HUES6 (cell line): ENCODE results near the gene TPK1.
"Not testable (repeated sequence)": the region's sequence is repeated elsewhere in the genome, so short reads cannot be mapped to it uniquely, and the experiment has no call there.

Source experiments
- H3K27ac ChIP-seq: 2 replicates; pipeline ENCODE4 v1.7.0; 2013; ENCODE audit warnings: low read depth, mild to moderate bottlenecking, low read length, inconsistent platforms
- H3K27me3 ChIP-seq: 2 replicates; pipeline ENCODE4 v1.6.1; 2013; ENCODE audit warnings: low read length; ENCODE audit not compliant: control insufficient read depth, insufficient read depth
- H3K36me3 ChIP-seq: 2 replicates; pipeline ENCODE4 v1.6.1; 2013; ENCODE audit warnings: low read length; ENCODE audit not compliant: control insufficient read depth, insufficient read depth
- H3K4me1 ChIP-seq: 2 replicates; pipeline ENCODE4 v1.6.1; 2013; ENCODE audit warnings: low read length; ENCODE audit not compliant: control insufficient read depth, insufficient read depth
- H3K4me3 ChIP-seq: 2 replicates; pipeline ENCODE4 v1.5.1; 2013; ENCODE audit warnings: low read depth, low read length
- H3K9ac ChIP-seq: one replicate; pipeline ENCODE4 v1.6.1; 2013; ENCODE audit warnings: mild to moderate bottlenecking, low read length
- H3K9me3 ChIP-seq: 2 replicates; pipeline ENCODE4 v1.6.1; 2013; ENCODE audit warnings: low read depth, low read length; ENCODE audit not compliant: control insufficient read depth, insufficient read depth

TPK1 gene

GRCh38 chr7:144824360-144824759 is 11.5 kb downstream of the TPK1 start:
- Histone ChIP-seq H3K4me3 (no peak overlapping the region), H3K27ac (no peak overlapping the region), H3K27me3 (no peaks in the 10 kb centered on the region), H3K9ac (no peak overlapping the region), H3K36me3 (no peaks in the 10 kb centered on the region), H3K9me3 (no peaks in the 10 kb centered on the region), H3K4me1 (no peaks in the 10 kb centered on the region)

- Histone ChIP-seq H3K27me3 (no peaks in the 10 kb centered on the region), H3K9me3 (no peaks in the 10 kb centered on the region), H3K4me1 (no peaks in the 10 kb centered on the region), H3K9ac (no peak overlapping the region), H3K4me3 (no peak overlapping the region), H3K36me3 (no peaks in the 10 kb centered on the region), H3K27ac (no peak overlapping the region)
Observed at GRCh38 chr7:144822223-144822622, 13.6 kb downstream of the TPK1 start.

DNA sequence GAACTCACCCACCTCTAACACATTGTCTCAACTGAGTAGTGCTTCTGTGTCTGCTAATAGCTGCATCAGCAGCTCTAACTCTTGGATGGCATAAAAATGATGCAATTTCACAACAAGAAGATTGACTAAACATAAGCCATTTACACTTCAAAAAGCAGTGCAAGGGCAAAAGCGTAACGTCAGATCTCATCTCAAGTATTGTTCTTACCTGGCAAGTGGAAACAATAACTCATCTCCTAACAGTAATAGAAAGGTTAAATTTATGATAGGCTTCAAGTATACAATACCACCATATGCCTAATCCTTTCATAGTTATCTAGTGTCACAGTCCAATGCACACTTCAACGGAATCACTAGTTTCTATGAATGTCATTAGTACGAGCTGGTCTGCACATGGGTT is 14.8 kb downstream of the TPK1 start:
- H3K4me1 ChIP-seq: no peaks in the 10 kb centered on the region
- H3K27me3 ChIP-seq: no peaks in the 10 kb centered on the region
- H3K4me3 ChIP-seq: no peak overlapping the region
- no peak overlapping the region for H3K27ac ChIP-seq
- H3K9ac ChIP-seq: no peak overlapping the region
- H3K9me3 ChIP-seq: no peaks in the 10 kb centered on the region
- no peaks in the 10 kb centered on the region for H3K36me3 ChIP-seq

- Histone ChIP-seq H3K4me3 (no peak overlapping the region), H3K9me3 (no peaks in the 10 kb centered on the region), H3K9ac (no peak overlapping the region), H3K27me3 (no peaks in the 10 kb centered on the region), H3K4me1 (no peaks in the 10 kb centered on the region), H3K36me3 (no peaks in the 10 kb centered on the region), H3K27ac (no peak overlapping the region)
Observed at GRCh38 chr7:144820552-144820951, 15.3 kb downstream of the TPK1 start.

DNA sequence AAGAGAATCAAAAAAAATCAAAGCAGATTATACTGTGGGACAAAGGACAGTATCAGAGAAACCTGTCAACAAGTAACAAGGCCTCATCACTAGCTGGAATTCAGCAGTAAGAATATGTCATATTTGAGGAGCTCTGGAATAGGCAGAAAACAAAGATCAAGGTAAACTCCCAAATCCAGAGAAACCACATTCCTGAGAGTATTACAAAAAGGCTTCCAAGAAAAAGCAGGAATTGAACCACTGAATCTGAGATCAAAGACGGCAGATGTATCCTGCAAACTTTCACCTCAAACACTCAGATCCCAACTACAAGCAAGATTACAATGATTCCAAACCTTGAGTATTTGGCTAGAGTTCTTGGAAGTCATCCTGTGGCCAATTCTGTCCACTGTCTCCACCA is 16.3 kb downstream of the TPK1 start:
- Histone ChIP-seq H3K9ac (no peak overlapping the region), H3K4me3 (no peak overlapping the region), H3K4me1 (no peaks in the 10 kb centered on the region), H3K9me3 (no peaks in the 10 kb centered on the region), H3K27me3 (no peaks in the 10 kb centered on the region), H3K27ac (no peak overlapping the region), H3K36me3 (no peaks in the 10 kb centered on the region)

DNA sequence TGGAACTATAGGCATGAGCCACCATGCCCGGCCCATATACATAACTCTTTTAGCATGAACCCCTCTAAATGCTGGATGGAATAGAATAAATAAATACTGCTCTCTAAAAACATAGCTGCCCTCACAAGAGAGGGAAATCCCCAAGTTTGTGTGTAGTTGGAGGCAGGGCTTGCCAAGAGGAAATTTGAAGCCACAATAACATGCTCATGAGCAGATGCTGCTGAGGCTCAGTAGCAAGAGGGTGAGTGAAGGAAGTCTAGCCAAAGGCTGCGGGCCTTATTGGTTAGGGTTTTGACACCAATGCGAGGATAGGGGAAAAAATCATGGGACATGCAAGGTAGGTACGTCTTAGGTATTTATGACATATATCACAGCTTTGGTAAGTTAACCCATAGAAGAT is 17.3 kb downstream of the TPK1 start:
- H3K36me3 ChIP-seq: no peaks in the 10 kb centered on the region
- no peak overlapping the region for H3K9ac ChIP-seq
- H3K9me3 ChIP-seq: no peaks in the 10 kb centered on the region
- H3K4me3 ChIP-seq: no peak overlapping the region
- H3K4me1 ChIP-seq: no peaks in the 10 kb centered on the region
- H3K27ac ChIP-seq: no peak overlapping the region
- no peaks in the 10 kb centered on the region for H3K27me3 ChIP-seq

DNA sequence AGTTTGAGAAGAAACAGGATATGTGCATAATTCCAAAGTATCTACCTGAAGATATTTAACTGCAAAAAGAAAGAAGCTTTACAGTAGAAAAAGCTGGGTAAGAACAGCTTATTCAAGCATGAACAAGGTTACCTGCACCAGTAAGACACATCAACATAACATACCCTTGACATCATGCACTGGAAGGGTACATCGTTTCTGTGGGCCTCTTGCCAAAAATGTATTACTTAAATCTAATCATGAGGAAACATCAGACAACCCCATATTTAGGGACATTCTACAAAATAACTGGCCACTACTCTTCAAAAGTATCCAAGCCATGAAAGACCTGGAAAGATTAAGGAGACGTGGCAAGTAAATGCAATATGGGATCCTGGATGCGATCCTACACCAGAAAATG is 18.9 kb downstream of the TPK1 start:
- Histone ChIP-seq H3K27ac (no peak overlapping the region), H3K9me3 (no peaks in the 10 kb centered on the region), H3K4me3 (no peak overlapping the region), H3K9ac (no peak overlapping the region), H3K27me3 (no peaks in the 10 kb centered on the region), H3K4me1 (no peaks in the 10 kb centered on the region), H3K36me3 (no peaks in the 10 kb centered on the region)

- Histone ChIP-seq H3K36me3 (no peaks in the 10 kb centered on the region), H3K9ac (no peak overlapping the region), H3K27me3 (no peaks in the 10 kb centered on the region), H3K4me1 (no peaks in the 10 kb centered on the region), H3K4me3 (no peak overlapping the region), H3K27ac (no peak overlapping the region), H3K9me3 (no peaks in the 10 kb centered on the region)
Observed at GRCh38 chr7:144814299-144814698, 21.6 kb downstream of the TPK1 start.

DNA sequence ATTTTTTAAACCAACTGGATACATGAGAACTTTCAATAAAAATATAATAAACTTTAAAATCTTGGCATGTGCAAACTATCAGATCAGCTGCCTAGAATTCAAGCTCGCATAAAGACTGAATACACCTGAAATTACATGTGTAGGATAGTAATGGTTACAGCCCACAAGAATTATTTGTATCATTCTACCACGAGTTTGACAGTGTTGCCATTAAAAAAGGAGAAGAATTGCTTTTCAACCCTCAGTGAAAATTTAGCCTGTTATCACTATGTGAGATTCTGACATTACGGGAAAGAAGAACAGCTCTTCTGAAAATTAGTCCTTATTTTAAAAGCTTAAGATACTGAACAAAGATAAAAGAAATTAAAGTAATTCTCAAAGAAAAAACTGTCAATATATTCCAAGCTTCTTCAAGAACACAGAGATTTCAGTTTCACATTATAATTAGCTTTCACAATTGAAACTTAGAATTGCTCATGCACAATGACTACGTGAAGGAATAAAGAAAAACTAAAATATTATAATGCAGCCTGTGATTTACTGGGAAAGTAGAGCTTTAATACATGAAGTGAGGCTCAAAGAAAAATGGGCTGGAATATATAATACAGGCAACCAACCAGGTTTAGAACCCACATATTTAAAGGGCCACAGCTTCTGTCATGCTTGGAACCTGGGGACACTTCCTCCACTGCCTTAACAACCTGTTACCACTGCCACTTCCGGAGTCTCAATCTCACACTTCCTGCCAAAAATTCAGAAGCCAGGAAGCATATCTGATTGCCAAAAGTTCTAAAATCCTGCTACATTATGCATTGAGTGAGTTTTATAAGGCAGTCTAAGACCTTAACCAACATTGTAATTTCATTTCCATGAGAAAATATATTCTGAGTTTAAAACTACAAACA is 23.2 kb downstream of the TPK1 start:
- Histone ChIP-seq H3K27me3 (no peaks in the 10 kb centered on the region), H3K4me1 (no peaks in the 10 kb centered on the region), H3K4me3 (no peak overlapping the region), H3K9me3 (no peaks in the 10 kb centered on the region), H3K27ac (no peak overlapping the region), H3K36me3 (no peaks in the 10 kb centered on the region), H3K9ac (no peak overlapping the region)

- H3K4me3 ChIP-seq: no peak overlapping the region
- no peaks in the 10 kb centered on the region for H3K4me1 ChIP-seq
- no peak overlapping the region for H3K9ac ChIP-seq
- H3K9me3 ChIP-seq: no peaks in the 10 kb centered on the region
- H3K27ac ChIP-seq: no peak overlapping the region
- no peaks in the 10 kb centered on the region for H3K36me3 ChIP-seq
- no peaks in the 10 kb centered on the region for H3K27me3 ChIP-seq
Observed at GRCh38 chr7:144805627-144806239, 30.1 kb downstream of the TPK1 start.

- H3K27ac ChIP-seq, H3K27me3 ChIP-seq, H3K4me1 ChIP-seq, H3K9me3 ChIP-seq, H3K4me3 ChIP-seq, H3K9ac ChIP-seq, H3K36me3 ChIP-seq: not testable (repeated sequence)
Observed at GRCh38 chr7:144800678-144801436, 35.0 kb downstream of the TPK1 start.
